NOMO-1 treated with DMSO at 0.1 percent for 48 hours (cell line): ENCODE measurements around the gene PNMT.

Source experiments
- DNase-seq: peaks from one replicate; lab custom pipeline; 2025; ENCODE audit not compliant: unreplicated experiment; lab: John Stamatoyannopoulos, UW

Gene PNMT

DNA sequence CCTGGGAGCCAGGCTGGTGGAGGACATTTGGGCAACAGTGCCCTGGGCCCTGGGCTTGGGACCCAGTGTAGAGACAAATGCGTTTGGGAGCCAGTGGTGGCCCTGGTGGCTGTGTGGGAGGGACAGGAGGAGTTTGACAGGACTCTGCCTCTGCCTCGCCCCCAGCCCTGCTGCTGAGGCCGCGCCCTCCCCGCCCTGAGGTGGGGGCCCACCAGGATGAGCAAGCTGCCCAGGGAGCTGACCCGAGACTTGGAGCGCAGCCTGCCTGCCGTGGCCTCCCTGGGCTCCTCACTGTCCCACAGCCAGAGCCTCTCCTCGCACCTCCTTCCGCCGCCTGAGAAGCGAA lies 15.0 kb upstream of the PNMT start:
- DNase-seq: no peak

- DNase-seq: peak; percentile 40
Measured at GRCh38 chr17:39653662-39654331, 14.5 kb upstream of the PNMT start.

DNA sequence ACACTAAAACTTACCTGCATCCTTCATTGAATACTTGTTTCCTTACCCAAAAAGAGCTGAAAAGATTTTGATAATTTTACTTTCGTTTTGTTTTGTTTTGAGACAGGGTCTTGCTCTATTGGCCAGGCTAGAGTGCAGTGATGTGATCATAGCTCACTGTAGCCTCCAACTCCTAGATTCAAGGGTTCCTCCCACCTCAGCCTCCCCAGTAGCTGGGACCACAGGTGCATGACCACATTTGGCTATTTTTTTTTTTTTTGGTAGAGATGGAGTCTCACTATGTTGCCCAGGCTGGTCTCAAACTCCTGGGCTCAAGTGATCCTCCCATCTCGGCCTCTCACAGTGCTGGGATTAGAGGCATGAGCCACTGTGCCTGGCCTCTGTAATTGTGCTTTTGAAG lies 13.1 kb upstream of the PNMT start:
- DNase-seq: no peak

GRCh38 chr17:39658346-39658745 lies 9.9 kb upstream of the PNMT start:
- DNase-seq: no peak

DNA sequence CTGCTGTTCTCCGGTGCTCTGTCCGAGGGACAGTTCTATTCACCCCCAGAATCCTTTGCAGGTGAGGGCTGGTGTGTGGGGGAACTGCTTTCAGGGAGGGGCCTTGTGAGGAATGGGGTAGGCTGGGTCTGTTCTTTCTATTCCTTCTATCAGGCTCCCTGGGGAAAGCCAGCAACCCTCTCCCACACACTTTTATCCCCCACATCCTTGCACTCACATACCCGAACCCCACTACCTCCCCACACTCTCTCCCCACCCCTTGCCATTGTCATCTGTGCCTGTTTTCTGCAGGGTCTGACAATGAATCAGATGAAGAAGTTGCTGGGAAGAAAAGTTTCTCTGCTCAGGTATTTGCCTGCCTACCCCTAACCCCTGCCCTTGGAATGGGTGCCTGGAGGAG lies 9.5 kb upstream of the PNMT start:
- DNase-seq: no peak

GRCh38 chr17:39659279-39660010 lies 8.8 kb upstream of the PNMT start:
- peak; percentile 27 for DNase-seq

- no peak for DNase-seq
Measured at GRCh38 chr17:39660011-39660360, 8.3 kb upstream of the PNMT start.

GRCh38 chr17:39660397-39661385 lies 7.6 kb upstream of the PNMT start:
- no peak for DNase-seq

DNA sequence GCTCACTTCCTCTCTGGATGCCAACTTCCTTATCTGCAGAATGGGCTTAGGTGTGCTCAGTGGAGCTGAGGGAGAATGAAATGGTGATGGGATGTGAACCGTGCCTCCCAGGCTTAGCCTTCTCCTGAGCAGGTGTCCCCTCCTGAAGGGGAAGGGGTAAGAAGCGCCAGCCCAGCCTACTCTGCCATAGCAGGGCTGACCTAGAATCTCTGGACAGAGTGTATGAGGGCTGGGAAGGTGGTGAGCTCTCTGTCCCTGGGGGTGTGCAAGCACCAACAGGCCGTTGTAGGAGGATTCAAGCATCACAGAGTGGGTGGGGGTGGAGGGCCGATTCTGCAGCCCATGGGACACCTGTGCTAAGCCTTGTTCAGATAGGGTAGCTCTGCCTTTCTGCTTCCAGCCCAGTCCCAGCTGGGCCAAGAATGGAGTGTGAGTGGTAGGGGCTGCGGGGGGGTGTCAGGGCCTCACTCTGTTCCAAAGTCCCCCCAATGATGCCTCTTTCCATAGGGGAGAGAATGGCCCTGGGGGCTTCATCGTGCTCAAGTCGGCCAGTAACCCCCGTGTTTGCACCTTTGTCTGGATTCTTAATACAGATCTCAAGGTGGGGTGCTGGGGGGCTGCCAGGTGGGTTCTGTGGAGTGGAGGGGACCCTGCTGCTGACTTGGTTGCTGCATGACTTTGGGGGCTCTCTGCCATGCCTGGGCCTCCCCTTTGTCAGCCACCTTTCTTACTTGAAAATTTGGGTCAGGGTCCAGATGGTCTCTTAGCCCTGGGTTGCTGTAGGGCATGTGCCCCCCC lies 6.3 kb upstream of the PNMT start:
- no peak for DNase-seq

GRCh38 chr17:39662551-39663339 lies 5.5 kb upstream of the PNMT start:
- DNase-seq: no peak

GRCh38 chr17:39663340-39663687 lies 4.9 kb upstream of the PNMT start:
- DNase-seq: no peak

GRCh38 chr17:39663688-39664580 lies 4.3 kb upstream of the PNMT start:
- DNase-seq: no peak

DNA sequence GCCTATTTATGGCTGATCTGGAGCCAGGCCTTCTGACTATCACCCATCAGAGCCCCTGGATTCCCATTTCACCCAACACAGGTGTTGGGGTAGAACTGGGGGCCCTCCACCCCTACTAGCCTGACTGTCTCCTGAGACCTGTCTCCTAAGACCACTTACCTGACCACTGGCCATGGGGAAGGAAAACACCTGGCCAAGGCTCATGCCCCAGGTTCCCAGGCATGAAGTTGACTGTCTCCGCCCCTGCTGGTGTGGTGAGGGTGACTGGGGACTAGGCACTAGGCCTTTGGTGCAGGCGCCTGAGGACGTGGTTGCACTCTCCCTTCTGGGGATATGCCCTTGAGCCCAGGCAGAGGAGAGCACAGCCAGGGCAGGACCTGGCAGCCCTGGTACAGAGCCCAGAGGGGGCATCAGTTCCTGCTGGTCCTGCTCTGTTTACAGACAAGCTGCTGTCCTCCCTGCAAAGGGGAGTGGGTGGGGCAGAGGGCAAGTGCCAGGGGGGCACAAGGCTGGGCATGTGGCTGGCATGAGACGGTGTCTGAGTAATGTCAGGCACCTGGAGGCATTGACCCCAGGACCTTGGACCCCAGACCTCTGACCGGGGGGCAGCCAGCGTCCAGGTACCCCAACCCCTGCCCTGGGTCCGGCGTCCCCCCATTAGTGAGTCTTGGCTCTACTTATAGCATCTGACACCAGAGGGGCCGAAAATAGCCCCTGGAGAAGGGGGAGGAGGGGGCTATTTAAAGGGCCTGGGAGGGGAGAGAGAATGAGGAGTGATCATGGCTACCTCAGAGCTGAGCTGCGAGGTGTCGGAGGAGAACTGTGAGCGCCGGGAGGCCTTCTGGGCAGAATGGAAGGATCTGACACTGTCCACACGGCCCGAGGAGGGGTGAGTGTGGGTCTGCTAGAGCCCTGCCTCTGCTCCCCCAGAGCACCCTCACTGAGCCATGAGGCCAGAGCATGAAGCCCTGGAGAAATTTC lies 3.4 kb upstream of the PNMT start, which contains the start of gene TCAP:
Gene TCAP (plus strand): TSS at position 769 of the 981 bp plus-strand sequence. CDS start 11 bp downstream, at position 780.
- DNase-seq: no peak

GRCh38 chr17:39665642-39666224 lies 2.5 kb upstream of the PNMT start:
- DNase-seq: no peak

DNA sequence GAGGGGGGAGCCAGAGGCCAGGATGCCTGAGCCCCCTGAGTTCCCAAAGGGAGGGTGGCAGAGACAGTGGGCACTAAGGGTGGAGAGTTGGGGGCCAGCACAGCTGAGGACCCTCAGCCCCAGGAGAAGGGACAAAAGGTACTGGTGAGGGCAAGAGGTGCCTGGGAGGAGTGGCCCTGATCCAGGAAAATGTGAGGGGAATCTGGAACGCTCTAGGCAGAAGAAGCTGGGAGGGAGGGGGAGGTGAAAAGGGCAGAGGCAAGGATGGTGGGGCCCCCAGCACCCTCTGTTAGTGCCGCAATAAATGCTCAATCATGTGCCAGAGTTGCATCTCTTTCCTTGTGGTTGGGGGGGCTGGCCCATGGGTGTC lies 2.0 kb upstream of the PNMT start:
- DNase-seq: no peak

- peak; percentile 12 for DNase-seq
Measured at GRCh38 chr17:39666601-39667261, 1.5 kb upstream of the PNMT start.

GRCh38 chr17:39667262-39667944 lies 850 bp upstream of the PNMT start:
- DNase-seq: no peak
